Endothelial cell of umbilical vein (primary cell): ENCODE results near the gene CCDC27. TPM values are rescaled to one million over a fixed set of nuclear protein-coding genes. Genes with fewer than 3 reads are reported as not detected.

Experiments used
- BruUV-seq: library from RNA; stranded (reverse); fragments of 400-500 nt; replicated peaks from 2 replicates; lab custom pipeline; 2021; lab: Mats Ljungman, UMichigan
- CTCF ChIA-PET: fragments of 300-600, 350-600 bp; sonication (Branson Sonifier 250); formaldehyde crosslinking; loops from one replicate; lab custom pipeline; 2021; ENCODE audit warnings: antibody characterized with exemption, inconsistent platforms; lab: Charles Lee
- POLR2A ChIA-PET: fragments of 300-600, 350-600 bp; sonication (Branson Sonifier 250); formaldehyde crosslinking; loops from one replicate; lab custom pipeline; 2021; ENCODE audit warnings: antibody characterized with exemption, inconsistent platforms; lab: Charles Lee
- DNase-seq: peaks from one replicate; pipeline ENCODE4 v3.0.0-alpha.2; 2011; ENCODE audit warnings: low read depth, low spot score
- FAIRE-seq: peaks from 2 replicates; lab custom pipeline; 2011; peaks lifted over from hg19 to GRCh38; lab: Jason Lieb, UNC
- H2AFZ ChIP-seq: 2 replicates; pipeline ENCODE4 v1.6.0; 2012; ENCODE audit warnings: low read depth, low read length, control low read depth, inconsistent platforms
- H3K27ac ChIP-seq: 2 replicates; pipeline ENCODE4 v1.5.1; 2011; ENCODE audit warnings: low read depth, mild to moderate bottlenecking, control low read depth, low read length, moderate library complexity; ENCODE audit not compliant: insufficient read depth
- H3K27me3 ChIP-seq, 2 experiments: 2 replicates each; pipeline versions ENCODE4 v1.6.0 to v1.6.1; 2011; ENCODE audit warnings: low read length in 2 of 2, mixed read lengths in 1 of 2; ENCODE audit not compliant: control insufficient read depth in 2 of 2, insufficient read depth in 2 of 2
- H3K36me3 ChIP-seq, 2 experiments: 2 replicates in 1 of 2; 3 replicates in 1 of 2; pipeline ENCODE4 v1.5.1; 2011; ENCODE audit warnings: low read length in 2 of 2, mild to moderate bottlenecking in 1 of 2, moderate library complexity in 1 of 2; ENCODE audit not compliant: control insufficient read depth in 2 of 2, insufficient read depth in 2 of 2; ENCODE audit errors: extremely low read depth in 1 of 2
- H3K4me1 ChIP-seq: 3 replicates; pipeline ENCODE4 v1.5.1; 2011; ENCODE audit warnings: mild to moderate bottlenecking, low read length; ENCODE audit not compliant: control insufficient read depth, insufficient read depth; ENCODE audit errors: extremely low read depth
- H3K4me2 ChIP-seq: 2 replicates; pipeline ENCODE4 v1.6.1; 2011; ENCODE audit warnings: low read length, control low read depth, mixed read lengths; ENCODE audit not compliant: insufficient read depth
- H3K4me3 ChIP-seq, 3 experiments: fragments of 200-600 bp in 1 of 3; sonication (generic), shearing (Covaris generic) in 1 of 3; replicated peaks in 1 of 3; 2 replicates each; pipeline ENCODE4 v1.5.1; 2011 to 2016; ENCODE audit warnings: control low read depth in 3 of 3, low read length in 3 of 3, mild to moderate bottlenecking in 2 of 3, inconsistent platforms in 1 of 3, low read depth in 1 of 3, moderate library complexity in 1 of 3; ENCODE audit not compliant: insufficient read depth in 1 of 3
- H3K79me2 ChIP-seq: 2 replicates; pipeline ENCODE4 v1.6.0; 2012; ENCODE audit warnings: low read length, inconsistent platforms; ENCODE audit not compliant: control insufficient read depth, insufficient read depth
- H3K9ac ChIP-seq: replicated peaks from 2 replicates; pipeline ENCODE3; 2011; ENCODE audit warnings: low read length, control low read depth; ENCODE audit not compliant: insufficient read depth; ENCODE audit errors: extremely low read depth
- H3K9me1 ChIP-seq: replicated peaks from 3 replicates; pipeline ENCODE4 v1.6.0; 2011; ENCODE audit warnings: mild to moderate bottlenecking, low read length; ENCODE audit not compliant: control insufficient read depth, insufficient read depth; ENCODE audit errors: extremely low read depth
- H3K9me3 ChIP-seq: replicated peaks from 2 replicates; pipeline ENCODE4 v1.5.1; 2012; ENCODE audit warnings: low read length, inconsistent platforms; ENCODE audit not compliant: control insufficient read depth, insufficient read depth
- H4K20me1 ChIP-seq: replicated peaks from 2 replicates; pipeline ENCODE3; 2011; ENCODE audit warnings: mild to moderate bottlenecking, low read length; ENCODE audit not compliant: control insufficient read depth, insufficient read depth; ENCODE audit errors: extremely low read depth
- CTCF ChIP-seq, 2 donors: IDR thresholded peaks; 1 replicate in 1 of 2; 2 replicates in 1 of 2; pipeline ENCODE4 v1.5.1; 2011; ENCODE audit warnings: low read length in 2 of 2, mild to moderate bottlenecking in 2 of 2, moderate library complexity in 2 of 2, control low read depth in 1 of 2, inconsistent platforms in 1 of 2, low read depth in 1 of 2; ENCODE audit not compliant: insufficient read depth in 1 of 2; ENCODE audit errors: extremely low read depth in 1 of 2
- EZH2 ChIP-seq: IDR thresholded peaks from 2 replicates; pipeline ENCODE4 v1.6.1; 2012; ENCODE audit warnings: borderline replicate concordance, low read depth, mild to moderate bottlenecking, moderate library complexity, low read length, inconsistent platforms; ENCODE audit not compliant: severe bottlenecking
- FOS ChIP-seq: IDR thresholded peaks from 2 replicates; pipeline ENCODE4 v1.6.1; 2011; ENCODE audit warnings: mild to moderate bottlenecking, low read length, moderate library complexity, borderline replicate concordance; ENCODE audit not compliant: insufficient read depth
- MAX ChIP-seq: IDR thresholded peaks from 2 replicates; pipeline ENCODE4 v1.6.1; 2011; ENCODE audit not compliant: insufficient read depth, insufficient read length
- POLR2A ChIP-seq: IDR thresholded peaks from 2 replicates; pipeline ENCODE4 v1.6.1; 2012; ENCODE audit warnings: low read depth, mild to moderate bottlenecking, control low read depth, low read length
- dilution Hi-C: fragments of 300-500 bp; cut with MboI; formaldehyde crosslinking; loops from one replicate; pipeline ENCODE4 v1.15.0; 2019; ENCODE audit warnings: low sequenced_read_pairs; ENCODE audit not compliant: extremely low pct_ligation_motif_present
- intact Hi-C: fragments of 100-400 bp; cut with micrococcal nuclease; formaldehyde crosslinking; loops from one replicate; pipeline ENCODE4 v1.10.0; 2022
- polyA plus RNA-seq, 4 experiments: library from polyadenylated mRNA; depleted of rRNA in 3 of 4; stranded (reverse) in 3 of 4; unstranded in 1 of 4; fragments of >200 nt; gene quantifications; 2 replicates each; pipeline versions ENCODE4 v1.2.1 to v1.2.3, GENCODE V29; 2011 to 2012; ENCODE audit warnings: missing spikeins in 1 of 4
- total RNA-seq: library from RNA; stranded (reverse); gene quantifications from 2 replicates; pipeline ENCODE4 v1.2.3, GENCODE V29; 2021

CCDC27 gene
- total and polyA plus RNA-seq, 2 donors (not counting 3 experiments of a cell fraction or from before 2014, with no cell fraction given): not detected

GRCh38 chr1:3762151-3762872 lies 10.1 kb downstream of the CCDC27 start:
- no peaks in the 10 kb centered on the region for H4K20me1 ChIP-seq
- peaks cover 0 to 4% of the 10 kb centered on the region in 2 experiments for H3K27me3 ChIP-seq
- no peaks in the 10 kb centered on the region for H3K9me1 ChIP-seq
- H3K4me3 ChIP-seq: no peak overlapping the region
- no peak overlapping the region for H2AFZ ChIP-seq
- intact Hi-C loops: no loop called here
- no peak overlapping the region for H3K4me2 ChIP-seq
- POLR2A ChIA-PET: no interaction called here
- CTCF ChIA-PET: interaction anchor here (1.9 kb wide), 1 partner anchor 38 kb away, joined by 6 read pairs; no protein-coding TSS in a partner anchor
- no peaks in the 10 kb centered on the region for H3K36me3 ChIP-seq
- no peaks in the 10 kb centered on the region for H3K9me3 ChIP-seq
- no peak for FAIRE-seq
- no peaks in the 10 kb centered on the region for H3K4me1 ChIP-seq
- dilution Hi-C loops: no loop called here
- no peak for DNase-seq
- no peak overlapping the region for H3K27ac ChIP-seq
- H3K9ac ChIP-seq: no peak overlapping the region
- TF ChIP-seq POLR2A: no peak
- TF ChIP-seq EZH2: no peak
- TF ChIP-seq FOS: no peak
- no peak for TF ChIP-seq MAX
- no peak for TF ChIP-seq CTCF (IDR thresholded peaks at IDR 0.05; ENCODE audit: extremely low read depth in 1 of 2, insufficient read depth in 1 of 2, low read depth in 1 of 2, low read length in 2 of 2)
- BruUV-seq: no TSS peak
- no peaks in the 10 kb centered on the region for H3K79me2 ChIP-seq
